H9 (cell line): Measurements from ENCODE around the gene ZNF444. TPM values are rescaled to one million over a fixed set of nuclear protein-coding genes. Genes with fewer than 3 reads are reported as not detected.

Experiments used
- DNase-seq: peaks from one replicate; pipeline ENCODE4 v3.0.0-alpha.2; 2017
- H2AFZ ChIP-seq: one replicate; pipeline ENCODE4 v1.6.1; 2013; ENCODE audit warnings: mild to moderate bottlenecking, low read length, control low read depth, moderate library complexity
- H2AK5ac ChIP-seq: 2 replicates; pipeline ENCODE4 v1.6.1; 2013; ENCODE audit warnings: low read length, control low read depth, mixed read lengths; ENCODE audit not compliant: insufficient read length
- H2BK120ac ChIP-seq: one replicate; pipeline ENCODE4 v1.6.1; 2013; ENCODE audit warnings: low read depth, mild to moderate bottlenecking, low read length, control low read depth, inconsistent platforms; ENCODE audit not compliant: poor library complexity, severe bottlenecking
- H2BK12ac ChIP-seq: 2 replicates; pipeline ENCODE4 v1.6.1; 2013; ENCODE audit warnings: low read length, control low read depth, mixed read lengths, low read depth; ENCODE audit not compliant: insufficient read length
- H2BK15ac ChIP-seq: 2 replicates; pipeline ENCODE4 v1.6.1; 2013; ENCODE audit warnings: low read depth, low read length, control low read depth
- H2BK20ac ChIP-seq: one replicate; pipeline ENCODE4 v1.6.1; 2013; ENCODE audit warnings: low read depth, mild to moderate bottlenecking, low read length, control low read depth, inconsistent platforms; ENCODE audit not compliant: poor library complexity, severe bottlenecking
- H2BK5ac ChIP-seq: 2 replicates; pipeline ENCODE4 v1.6.1; 2013; ENCODE audit warnings: low read length, control low read depth, mixed read lengths; ENCODE audit not compliant: insufficient read length
- H3K14ac ChIP-seq: 2 replicates; pipeline ENCODE4 v1.6.1; 2013; ENCODE audit warnings: low read length, control low read depth; ENCODE audit not compliant: insufficient read depth
- H3K18ac ChIP-seq: 2 replicates; pipeline ENCODE4 v1.6.1; 2013; ENCODE audit warnings: low read depth, mild to moderate bottlenecking, mixed read lengths, low read length, control low read depth; ENCODE audit not compliant: insufficient read length
- H3K23ac ChIP-seq: 2 replicates; pipeline ENCODE4 v1.6.1; 2013; ENCODE audit warnings: low read length, control low read depth, mixed read lengths, low read depth; ENCODE audit not compliant: insufficient read length
- H3K23me2 ChIP-seq: 2 replicates; pipeline ENCODE4 v1.6.1; 2013; ENCODE audit warnings: low read depth, mild to moderate bottlenecking, mixed read lengths, low read length, control low read depth; ENCODE audit not compliant: insufficient read length, poor library complexity, severe bottlenecking
- H3K27ac ChIP-seq: 2 replicates; pipeline ENCODE4 v1.5.1; 2013; ENCODE audit warnings: low read length, control low read depth, mixed read lengths, low read depth; ENCODE audit not compliant: insufficient read length
- H3K27me3 ChIP-seq: 2 replicates; pipeline ENCODE4 v1.6.1; 2013; ENCODE audit warnings: low read length, control low read depth, inconsistent platforms; ENCODE audit not compliant: insufficient read depth
- H3K4ac ChIP-seq: 2 replicates; pipeline ENCODE4 v1.6.1; 2013; ENCODE audit warnings: low read depth, mild to moderate bottlenecking, control low read depth, inconsistent platforms, low read length, moderate library complexity
- H3K4me1 ChIP-seq: 2 replicates; pipeline ENCODE4 v1.6.1; 2013; ENCODE audit warnings: low read length, control low read depth, inconsistent platforms; ENCODE audit not compliant: insufficient read depth
- H3K4me2 ChIP-seq: 2 replicates; pipeline ENCODE4 v1.6.1; 2013; ENCODE audit warnings: low read length, control low read depth, mixed read lengths; ENCODE audit not compliant: insufficient read length, insufficient read depth
- H3K56ac ChIP-seq: 2 replicates; pipeline ENCODE4 v1.6.1; 2013; ENCODE audit warnings: low read depth, mild to moderate bottlenecking, mixed read lengths, low read length, control low read depth; ENCODE audit not compliant: insufficient read length
- H3K79me1 ChIP-seq: 2 replicates; pipeline ENCODE4 v1.6.1; 2013; ENCODE audit warnings: low read depth, mild to moderate bottlenecking, moderate library complexity, low read length, control low read depth, inconsistent platforms; ENCODE audit not compliant: insufficient read depth, poor library complexity, severe bottlenecking
- H3K79me2 ChIP-seq: 2 replicates; pipeline ENCODE4 v1.6.1; 2013; ENCODE audit warnings: low read length, control low read depth, inconsistent platforms; ENCODE audit not compliant: insufficient read depth
- H3K9ac ChIP-seq: 2 replicates; pipeline ENCODE4 v1.6.1; 2013; ENCODE audit warnings: low read length, control low read depth, mixed read lengths; ENCODE audit not compliant: insufficient read length; ENCODE audit errors: extremely low read depth
- H3K9me3 ChIP-seq: one replicate; pipeline ENCODE4 v1.6.1; 2013; ENCODE audit warnings: low read depth, low read length, inconsistent platforms; ENCODE audit not compliant: control insufficient read depth
- H3T11ph ChIP-seq: one replicate; pipeline ENCODE4 v1.6.1; 2013; ENCODE audit warnings: mild to moderate bottlenecking, low read length, control low read depth, inconsistent platforms
- H4K20me1 ChIP-seq: one replicate; pipeline ENCODE4 v1.6.1; 2013; ENCODE audit not compliant: control insufficient read depth, insufficient read length, insufficient read depth
- H4K5ac ChIP-seq: 2 replicates; pipeline ENCODE4 v1.6.1; 2013; ENCODE audit warnings: low read depth, mild to moderate bottlenecking, mixed read lengths, low read length, control low read depth; ENCODE audit not compliant: insufficient read length
- H4K8ac ChIP-seq: replicated peaks from 2 replicates; pipeline ENCODE4 v1.6.1; 2013; ENCODE audit warnings: low read length, control low read depth, mixed read lengths, low read depth; ENCODE audit not compliant: insufficient read length
- H4K91ac ChIP-seq: 2 replicates; pipeline ENCODE4 v1.6.1; 2013; ENCODE audit warnings: low read depth, mild to moderate bottlenecking, moderate library complexity, mixed read lengths, low read length, control low read depth; ENCODE audit not compliant: insufficient read length
- H3K27ac Mint-ChIP-seq, 3 experiments: 2 replicates in 2 of 3; 3 replicates in 1 of 3; pipeline ENCODE4 v1.8.0; 2020 to 2021; ENCODE audit warnings: mixed read lengths in 3 of 3, mild to moderate bottlenecking in 1 of 3, moderate library complexity in 1 of 3
- H3K27me3 Mint-ChIP-seq: 2 replicates; pipeline ENCODE4 v1.8.0; 2021; ENCODE audit warnings: low read depth, mild to moderate bottlenecking, moderate library complexity, mixed read lengths
- H3K36me3 Mint-ChIP-seq, 3 experiments: 2 replicates in 2 of 3; 3 replicates in 1 of 3; pipeline ENCODE4 v1.8.0; 2020 to 2021; ENCODE audit warnings: low read depth in 3 of 3, mixed read lengths in 3 of 3; ENCODE audit not compliant: insufficient read depth in 1 of 3
- H3K4me1 Mint-ChIP-seq, 2 experiments: 2 replicates each; pipeline ENCODE4 v1.8.0; 2020; ENCODE audit warnings: mixed read lengths in 2 of 2
- H3K4me3 Mint-ChIP-seq, 2 experiments: 2 replicates in 1 of 2; 3 replicates in 1 of 2; pipeline ENCODE4 v1.8.0; 2020 to 2021; ENCODE audit warnings: mild to moderate bottlenecking in 2 of 2, mixed read lengths in 2 of 2, moderate library complexity in 1 of 2
- H3K9me3 Mint-ChIP-seq, 2 experiments: 2 replicates in 1 of 2; 3 replicates in 1 of 2; pipeline ENCODE4 v1.8.0; 2020; ENCODE audit warnings: mild to moderate bottlenecking in 2 of 2, mixed read lengths in 2 of 2, moderate library complexity in 1 of 2
- CTCF ChIP-seq: fragments of 200-600 bp; sonication (generic); conservative IDR thresholded peaks from 3 replicates; pipeline ENCODE4 v1.8.0; 2021; ENCODE audit warnings: antibody characterized with exemption, mild to moderate bottlenecking
- WGBS: extraction: QIAGEN DNeasy Blood & Tissue Kit; methylation state at CpG from one replicate; pipeline ENCODE4 v1.1.7; 2013; ENCODE audit warnings: missing lambda C conversion rate, low lambda C conversion rate, mixed read lengths; ENCODE audit not compliant: insufficient read length; ENCODE audit errors: extremely low coverage; 5-methylcytosine and 5-hydroxymethylcytosine counted together
- total RNA-seq: library from RNA; stranded (reverse); gene quantifications from 2 replicates; pipeline ENCODE4 v1.2.1, GENCODE V29; 2021

ZNF444 gene
- total RNA-seq, 1 experiment from 2014 or later, result 49.7 TPM

- H3K56ac ChIP-seq, result no peak overlapping the region
- no peak overlapping the region for H3K27ac ChIP-seq
- H3K18ac ChIP-seq, result no peak overlapping the region
- H3K23ac ChIP-seq, result no peak overlapping the region
- H3K14ac ChIP-seq, result no peak overlapping the region
- Mint-ChIP-seq H3K4me3 (no peak overlapping the region; a peak in 1 of 5 replicates), H3K36me3 (no peaks in the 10 kb centered on the region; a peak in 1 of 7 replicates), H3K4me1 (peaks cover 5 to 6% of the 10 kb centered on the region in 2 experiments), H3K27me3 (peaks cover 2% of the 10 kb centered on the region; the same call in 1 of the 2 replicates), H3K9me3 (peaks cover 0 to 1% of the 10 kb centered on the region in 2 experiments; a peak in 1 of 5 replicates), H3K27ac (no peak overlapping the region)
- no peak overlapping the region for H3K4me2 ChIP-seq
- no peak overlapping the region for H2BK12ac ChIP-seq
- DNase-seq, result no peak
- H3K9me3 ChIP-seq, result no peaks in the 10 kb centered on the region
- no peak overlapping the region for H2AFZ ChIP-seq
- H2BK120ac ChIP-seq, result no peak overlapping the region
- peaks cover 2% of the 10 kb centered on the region; the same call in 1 of the 2 replicates for H3K4me1 ChIP-seq
- TF ChIP-seq CTCF, result no peak
- no CpG with 5 or more reads among the region's 16 CpGs for WGBS
- H3K79me1 ChIP-seq, result no peaks in the 10 kb centered on the region
- no peak overlapping the region for H2BK5ac ChIP-seq
- H4K8ac ChIP-seq, result no peak overlapping the region
- no peaks in the 10 kb centered on the region; the same call in 1 of the 2 replicates for H3K27me3 ChIP-seq
- H3K79me2 ChIP-seq, result no peaks in the 10 kb centered on the region
- no peak overlapping the region for H2BK15ac ChIP-seq
- no peak overlapping the region for H3T11ph ChIP-seq
- no peak overlapping the region for H2AK5ac ChIP-seq
- no peak overlapping the region for H3K4ac ChIP-seq
- H3K9ac ChIP-seq, result no peak overlapping the region
- H4K20me1 ChIP-seq, result no peaks in the 10 kb centered on the region
- H2BK20ac ChIP-seq, result no peak overlapping the region
- H4K91ac ChIP-seq, result no peak overlapping the region
- H4K5ac ChIP-seq, result no peak overlapping the region
- no peaks in the 10 kb centered on the region for H3K23me2 ChIP-seq
These were observed 15.1 kb upstream of the ZNF444 start for GRCh38 chr19:56125806-56126590.
